Spleen (tissue), 11 donors: ENCODE data around the gene TMTC4. TPM values are rescaled to one million over a fixed set of nuclear protein-coding genes. Genes with fewer than 3 reads are reported as not detected.

Experiments used
- DNase-seq: peaks from one replicate; pipeline ENCODE4 v3.0.0-alpha.2; 2020
- H3K27ac ChIP-seq, 8 donors: fragments of 200-600 bp; sonication (generic) in 7 of 8; 1 replicate in 4 of 8; 2 replicates in 4 of 8; pipeline versions ENCODE4 v1.5.0 to v1.8.0; 2016 to 2021; ENCODE audit warnings: inconsistent platforms in 4 of 8, mild to moderate bottlenecking in 4 of 8, moderate library complexity in 1 of 8
- H3K27me3 ChIP-seq, 7 donors: fragments of 200-600 bp; sonication (generic) in 6 of 7; replicated peaks in 1 of 7; 1 replicate in 4 of 7; 2 replicates in 3 of 7; pipeline versions ENCODE4 v1.5.0 to v1.8.0; 2016 to 2021; ENCODE audit warnings: inconsistent platforms in 3 of 7, mild to moderate bottlenecking in 1 of 7
- H3K36me3 ChIP-seq, 6 donors: fragments of 200-600 bp; sonication (generic) in 5 of 6; 1 replicate in 4 of 6; 2 replicates in 2 of 6; pipeline versions ENCODE4 v1.5.0 to v1.8.0; 2016 to 2021; ENCODE audit warnings: inconsistent platforms in 2 of 6
- H3K4me1 ChIP-seq, 6 donors: fragments of 200-600 bp; sonication (generic) in 5 of 6; 1 replicate in 3 of 6; 2 replicates in 3 of 6; pipeline versions ENCODE4 v1.5.0 to v1.8.0; 2016 to 2021; ENCODE audit warnings: inconsistent platforms in 3 of 6
- H3K4me3 ChIP-seq, 8 donors: fragments of 200-600 bp; sonication (generic) in 7 of 8; 1 replicate in 4 of 8; 2 replicates in 4 of 8; pipeline versions ENCODE4 v1.5.0 to v1.8.0; 2016 to 2021; ENCODE audit warnings: inconsistent platforms in 4 of 8, mild to moderate bottlenecking in 4 of 8, moderate library complexity in 2 of 8
- H3K9me3 ChIP-seq, 8 donors: fragments of 200-600 bp; sonication (generic) in 7 of 8; 1 replicate in 4 of 8; 2 replicates in 4 of 8; pipeline versions ENCODE4 v1.5.0 to v1.8.0; 2016 to 2021; ENCODE audit warnings: inconsistent platforms in 4 of 8
- POLR2A ChIP-seq, 3 donors: fragments of 450-650 bp; IDR thresholded peaks; one replicate each; pipeline ENCODE4 v1.5.1; 2017; ENCODE audit warnings: antibody characterized with exemption in 3 of 3, mild to moderate bottlenecking in 1 of 3
- POLR2AphosphoS5 ChIP-seq, 3 donors: sonication (generic); formaldehyde crosslinking; IDR thresholded peaks; one replicate each; pipeline ENCODE4 v1.5.1; 2017; ENCODE audit warnings: antibody characterized with exemption in 3 of 3
- WGBS, 5 donors: extraction: QIAGEN DNeasy Blood & Tissue Kit in 3 of 5; methylation state at CpG; one replicate each; pipeline versions ENCODE4 v1.1.5 to v1.1.7; 2013 to 2018; 5-methylcytosine and 5-hydroxymethylcytosine counted together
- intact Hi-C: fragments of 100-400 bp; cut with DNase I; formaldehyde crosslinking; loops from one replicate; pipeline ENCODE4 v1.15.0; 2023; ENCODE audit warnings: low total_unique reads
- polyA plus RNA-seq, 3 donors: library from polyadenylated mRNA; stranded (reverse); fragments of 200-250 nt; gene quantifications; one replicate each; pipeline ENCODE4 v1.2.1, GENCODE V29; 2013
- total RNA-seq, 7 donors: library from RNA; depleted of rRNA in 3 of 7; stranded (reverse); fragments of >200 nt in 3 of 7; fragmentation: NEBNext Ultra II Directional in 4 of 7; extraction: Animal tissue kit (Norgen Biotek cat#: 25700) in 4 of 7; gene quantifications; one replicate each; pipeline versions ENCODE4 v1.1.0 to v1.2.1, GENCODE V29; 2016 to 2021
- TF ChIP-seq, protein P1 (sequence below), 11 experiments: fragments of 200-600 bp in 7 of 11; fragments of 450-650 bp in 4 of 11; sonication (generic) in 4 of 11; IDR thresholded peaks in 8 of 11; conservative IDR thresholded peaks in 3 of 11; 1 replicate in 7 of 11; 2 replicates in 4 of 11; pipeline versions ENCODE4 v1.4.0 to v1.8.0; 2016 to 2021; ENCODE audit warnings: antibody characterized with exemption in 11 of 11, inconsistent platforms in 4 of 11, mild to moderate bottlenecking in 1 of 11
- donor health status: healthy with polysubstance abuse.
- donor health status: DM: no; HTN: no; CAD: no; lungs with moderate emphysema.
- donor health status: DM: no; HTN: no; CAD: no.
- donor health status: Bipolar disorder and iron deficiency.
- donor health status: healthy.
- donor health status: DM: no; HTN: no; CAD: no.
- donor health status: DM: yes; HTN: yes; CAD: no.

Gene TMTC4
- total and polyA plus RNA-seq, 10 donors: 3.7 to 17.7 (median 12.1) TPM

DNA sequence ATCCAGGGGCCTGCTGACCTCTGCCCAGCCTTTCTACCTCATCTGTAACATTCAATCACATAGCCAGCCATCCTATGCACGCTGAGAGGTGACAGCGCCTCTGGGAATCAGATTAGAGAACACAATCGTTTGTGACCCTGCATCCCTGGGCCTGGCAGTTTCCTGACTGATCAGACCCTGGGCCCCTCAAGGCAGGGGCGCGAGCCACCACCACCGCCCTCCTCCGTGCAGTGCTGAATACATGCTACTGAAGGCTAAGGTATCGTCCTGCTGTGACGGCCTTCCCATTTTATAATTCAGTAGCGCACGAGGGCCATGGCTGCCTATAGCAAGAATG, 1.3 kb downstream of the TMTC4 start:
- peak; percentile 83 for DNase-seq
- WGBS, 5 donors: 30 to 37% (median 34%) methylated on average over 11 of the region's 11 CpGs
- H3K27ac ChIP-seq: peak overlapping the region in 6 of 8 donors; percentile 57 to 89 (median 88)

DNA sequence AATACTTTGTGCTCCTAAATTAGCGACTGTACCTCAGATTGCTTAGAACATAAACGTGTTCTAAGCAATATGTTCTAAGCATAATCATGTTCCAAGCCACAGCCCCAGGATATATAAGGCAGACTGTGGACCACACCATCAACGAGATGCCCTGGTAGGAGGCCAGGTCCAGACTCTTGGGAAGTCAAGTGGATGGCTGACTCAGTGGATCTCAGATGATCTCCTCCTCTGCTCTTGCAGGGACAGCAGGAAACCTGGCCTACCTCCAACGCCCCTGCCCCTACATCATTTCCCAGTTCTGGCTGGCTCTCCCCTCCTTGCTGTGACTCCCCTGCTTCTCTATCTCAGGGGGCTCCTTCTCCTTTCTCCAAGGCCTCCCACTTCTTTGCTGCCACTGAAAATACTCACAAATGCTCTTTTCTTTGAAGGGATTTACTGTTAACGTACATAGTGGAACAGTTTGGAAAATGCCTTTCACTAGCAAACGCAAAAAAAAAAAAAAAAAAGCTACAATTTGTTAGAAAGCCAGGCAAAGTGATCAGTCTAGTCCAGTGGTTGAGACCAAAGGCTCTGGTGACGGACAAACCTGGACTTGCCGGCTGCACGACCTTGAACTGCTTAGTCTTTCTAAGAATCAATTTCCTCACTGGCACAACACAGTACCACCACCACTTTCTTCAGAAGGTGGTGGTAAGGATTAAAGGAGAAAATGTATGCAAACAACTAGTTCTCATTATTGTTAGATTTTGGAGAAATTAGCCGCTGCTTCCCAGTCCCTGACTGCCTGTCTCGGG, 3.0 kb downstream of the TMTC4 start:
- peaks cover 0 to 39% (median 16%) of the 10 kb centered on the region in 6 donors for H3K36me3 ChIP-seq
- peaks cover 10 to 38% (median 21%) of the 10 kb centered on the region in 6 donors for H3K4me1 ChIP-seq
- TF ChIP-seq POLR2A (IDR thresholded peaks at IDR 0.05) (no peak), POLR2AphosphoS5 (IDR thresholded peaks at IDR 0.05) (no peak)
- TF ChIP-seq, protein P1, sequence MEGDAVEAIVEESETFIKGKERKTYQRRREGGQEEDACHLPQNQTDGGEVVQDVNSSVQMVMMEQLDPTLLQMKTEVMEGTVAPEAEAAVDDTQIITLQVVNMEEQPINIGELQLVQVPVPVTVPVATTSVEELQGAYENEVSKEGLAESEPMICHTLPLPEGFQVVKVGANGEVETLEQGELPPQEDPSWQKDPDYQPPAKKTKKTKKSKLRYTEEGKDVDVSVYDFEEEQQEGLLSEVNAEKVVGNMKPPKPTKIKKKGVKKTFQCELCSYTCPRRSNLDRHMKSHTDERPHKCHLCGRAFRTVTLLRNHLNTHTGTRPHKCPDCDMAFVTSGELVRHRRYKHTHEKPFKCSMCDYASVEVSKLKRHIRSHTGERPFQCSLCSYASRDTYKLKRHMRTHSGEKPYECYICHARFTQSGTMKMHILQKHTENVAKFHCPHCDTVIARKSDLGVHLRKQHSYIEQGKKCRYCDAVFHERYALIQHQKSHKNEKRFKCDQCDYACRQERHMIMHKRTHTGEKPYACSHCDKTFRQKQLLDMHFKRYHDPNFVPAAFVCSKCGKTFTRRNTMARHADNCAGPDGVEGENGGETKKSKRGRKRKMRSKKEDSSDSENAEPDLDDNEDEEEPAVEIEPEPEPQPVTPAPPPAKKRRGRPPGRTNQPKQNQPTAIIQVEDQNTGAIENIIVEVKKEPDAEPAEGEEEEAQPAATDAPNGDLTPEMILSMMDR (IDR thresholded peaks at IDR 0.05 in 8 of 11, conservative IDR thresholded peaks at IDR 0.05 in 3 of 11): no peak
- no peak overlapping the region for H3K27ac ChIP-seq
- H3K27me3 ChIP-seq: peaks cover 0 to 9% (median 0%) of the 10 kb centered on the region in 7 donors
- H3K9me3 ChIP-seq: no peaks in the 10 kb centered on the region
- DNase-seq: no peak
- whole genome bisulfite sequencing, 5 donors: 79 to 87% (median 80%) methylated on average over 11 of the region's 11 CpGs
- intact Hi-C loops: no loop called here
- no peak overlapping the region for H3K4me3 ChIP-seq

More for the DNA sequence above, 1.3 kb downstream of the TMTC4 start:
- Histone ChIP-seq H3K9me3 (no peaks in the 10 kb centered on the region), H3K4me1 (peaks cover 10 to 38% (median 21%) of the 10 kb centered on the region in 6 donors), H3K4me3 (peak overlapping the region; percentile 28 to 99 (median 92)), H3K27me3 (peaks cover 0 to 9% (median 0%) of the 10 kb centered on the region in 7 donors), H3K36me3 (peaks cover 0 to 21% (median 3%) of the 10 kb centered on the region in 6 donors)
- no peak for TF ChIP-seq POLR2AphosphoS5 (IDR thresholded peaks at IDR 0.05)
- TF ChIP-seq POLR2A (IDR thresholded peaks at IDR 0.05): no peak
- TF ChIP-seq, protein P1 (IDR thresholded peaks at IDR 0.05 in 8 of 11, conservative IDR thresholded peaks at IDR 0.05 in 3 of 11): no peak
- intact Hi-C loops: no loop called here

DNA sequence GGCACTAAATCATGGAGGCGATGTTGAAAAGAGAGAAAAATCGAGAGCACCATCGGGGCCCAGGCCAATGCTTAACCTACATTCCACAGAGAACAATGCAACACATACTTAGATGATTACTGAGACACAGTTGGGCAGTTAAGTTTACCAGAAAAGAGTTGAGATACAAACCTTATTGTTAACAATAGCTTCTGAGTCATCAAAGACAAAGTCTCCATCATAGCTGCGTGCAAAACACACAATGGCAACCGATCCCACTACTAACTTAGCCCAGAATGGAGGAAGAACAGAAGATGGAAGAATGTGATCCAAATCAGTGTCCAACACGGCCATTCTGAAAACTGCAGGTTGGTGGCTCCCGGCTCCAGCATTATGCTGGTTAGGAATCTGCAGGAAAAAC, 6.2 kb downstream of the TMTC4 start:
- peaks cover 0 to 70% (median 39%) of the 10 kb centered on the region in 6 donors for H3K36me3 ChIP-seq
- WGBS, 5 donors: 95 to 99% (median 98%) methylated on average over 7 of the region's 7 CpGs
- intact Hi-C loops: no loop called here

DNA sequence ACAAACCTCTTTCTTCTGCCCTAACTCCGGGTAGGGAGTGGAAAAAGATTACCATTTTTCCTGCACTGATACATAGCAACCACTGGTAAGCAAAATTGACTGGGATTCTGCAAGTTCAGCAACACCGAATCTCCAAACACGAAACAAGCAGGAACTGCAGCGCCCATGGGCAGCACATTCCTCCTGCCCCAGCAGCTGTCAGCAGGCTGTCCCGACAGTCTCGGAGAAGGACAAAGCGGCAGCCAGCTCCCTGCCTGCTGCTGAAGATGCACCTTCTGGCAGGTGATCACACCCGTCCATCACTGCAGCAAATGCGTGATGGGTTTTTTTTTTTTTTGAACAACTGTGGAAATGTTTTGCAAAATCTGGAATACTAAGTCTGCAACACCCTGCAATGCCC, 6.7 kb downstream of the TMTC4 start:
- no peak for DNase-seq
- intact Hi-C loops: no loop called here
- Histone ChIP-seq H3K4me1 (peaks cover 0 to 19% (median 6%) of the 10 kb centered on the region in 6 donors), H3K36me3 (peaks cover 0 to 75% (median 44%) of the 10 kb centered on the region in 6 donors), H3K27me3 (no peaks in the 10 kb centered on the region), H3K27ac (no peak overlapping the region), H3K9me3 (no peaks in the 10 kb centered on the region), H3K4me3 (no peak overlapping the region)
- WGBS, 5 donors: 96 to 98% (median 97%) methylated on average over 9 of the region's 9 CpGs
- TF ChIP-seq POLR2A (IDR thresholded peaks at IDR 0.05): no peak
- TF ChIP-seq POLR2AphosphoS5 (IDR thresholded peaks at IDR 0.05): no peak
- TF ChIP-seq, protein P1 (IDR thresholded peaks at IDR 0.05 in 8 of 11, conservative IDR thresholded peaks at IDR 0.05 in 3 of 11): no peak

More for the DNA sequence above, 6.2 kb downstream of the TMTC4 start:
- TF ChIP-seq, protein P1 (IDR thresholded peaks at IDR 0.05 in 8 of 11, conservative IDR thresholded peaks at IDR 0.05 in 3 of 11): no peak
- TF ChIP-seq POLR2A (IDR thresholded peaks at IDR 0.05) (no peak), POLR2AphosphoS5 (IDR thresholded peaks at IDR 0.05) (no peak)
- Histone ChIP-seq H3K9me3 (no peaks in the 10 kb centered on the region), H3K4me1 (peaks cover 5 to 25% (median 11%) of the 10 kb centered on the region in 6 donors), H3K27ac (no peak overlapping the region), H3K4me3 (no peak overlapping the region), H3K27me3 (no peaks in the 10 kb centered on the region)
- no peak for DNase-seq
